Neural cell (in vitro differentiated cells): ENCODE data around the gene PPP1R18. TPM values are rescaled to one million over a fixed set of nuclear protein-coding genes. Genes with fewer than 3 reads are reported as not detected.

Experiments used
- H2AFZ ChIP-seq: fragments of 200-600, 300-800 bp; sonication (generic), shearing (Covaris generic); 2 replicates; pipeline ENCODE4 v1.6.0; 2014; ENCODE audit warnings: low read depth, mild to moderate bottlenecking, antibody characterized with exemption, low read length, moderate library complexity
- H3F3A ChIP-seq: fragments of 200-600 bp; shearing (Covaris generic); 2 replicates; pipeline ENCODE4 v1.6.1; 2016; ENCODE audit warnings: mild to moderate bottlenecking, moderate library complexity, mixed read lengths, antibody characterized with exemption, low read length; ENCODE audit not compliant: insufficient read depth, poor library complexity, severe bottlenecking
- H3K27ac ChIP-seq: fragments of 200-600, 300-800 bp; sonication (generic), shearing (Covaris generic); 2 replicates; pipeline ENCODE4 v1.5.1; 2014; ENCODE audit warnings: mild to moderate bottlenecking, low read length, moderate library complexity
- H3K27me3 ChIP-seq: fragments of 300-800, 200-600 bp; sonication (generic), shearing (Covaris generic); 2 replicates; pipeline ENCODE4 v1.6.0; 2014; ENCODE audit warnings: mild to moderate bottlenecking, low read depth, low read length, moderate library complexity; ENCODE audit not compliant: insufficient read depth
- H3K36me3 ChIP-seq: fragments of 300-800, 200-600 bp; sonication (generic), shearing (Covaris generic); 2 replicates; pipeline ENCODE4 v1.5.1; 2014; ENCODE audit warnings: mild to moderate bottlenecking, antibody characterized with exemption, low read length, moderate library complexity; ENCODE audit not compliant: insufficient read depth
- H3K4me2 ChIP-seq: fragments of 300-800, 200-600 bp; sonication (generic), shearing (Covaris generic); 2 replicates; pipeline ENCODE4 v1.6.0; 2014; ENCODE audit warnings: mild to moderate bottlenecking, low read length
- H3K4me3 ChIP-seq: fragments of 300-800, 200-600 bp; sonication (generic), shearing (Covaris generic); 2 replicates; pipeline ENCODE4 v1.5.1; 2014; ENCODE audit warnings: mild to moderate bottlenecking, low read length, moderate library complexity
- H3K79me2 ChIP-seq: fragments of 200-600 bp; shearing (Covaris generic); replicated peaks from 2 replicates; pipeline ENCODE4 v1.6.0; 2014; ENCODE audit warnings: mild to moderate bottlenecking, low read length, moderate library complexity; ENCODE audit not compliant: insufficient read depth
- H3K9ac ChIP-seq: fragments of 300-800, 200-600 bp; sonication (generic), shearing (Covaris generic); 2 replicates; pipeline ENCODE4 v1.6.1; 2016; ENCODE audit warnings: mild to moderate bottlenecking, low read length, mixed read lengths
- H3K9me2 ChIP-seq: fragments of 200-600 bp; shearing (Covaris generic); 2 replicates; pipeline ENCODE4 v1.6.1; 2016; ENCODE audit warnings: mild to moderate bottlenecking, low read length, mixed read lengths; ENCODE audit not compliant: insufficient read depth
- H3K9me3 ChIP-seq: fragments of 200-600, 300-800 bp; sonication (generic), shearing (Covaris generic); 2 replicates; pipeline ENCODE4 v1.6.1; 2016; ENCODE audit warnings: mild to moderate bottlenecking, mixed run types, low read length, moderate library complexity, mixed read lengths
- H4K20me1 ChIP-seq: fragments of 200-600 bp; shearing (Covaris generic); 2 replicates; pipeline ENCODE4 v1.6.1; 2016; ENCODE audit warnings: mild to moderate bottlenecking, mixed run types; ENCODE audit not compliant: insufficient read depth
- EP300 ChIP-seq: fragments of 450-650 bp; conservative IDR thresholded peaks from 2 replicates; pipeline ENCODE4 v1.6.1; 2014; ENCODE audit warnings: antibody characterized with exemption, mild to moderate bottlenecking, moderate library complexity; ENCODE audit not compliant: poor library complexity, severe bottlenecking
- EZH2 ChIP-seq: fragments of 200-600, 300-800 bp; shearing (Covaris generic), sonication (generic); IDR thresholded peaks from 2 replicates; pipeline ENCODE4 v1.6.1; 2014; ENCODE audit warnings: antibody characterized with exemption, low read length, borderline replicate concordance, mild to moderate bottlenecking; ENCODE audit not compliant: insufficient read depth, poor library complexity, severe bottlenecking
- MXI1 ChIP-seq: fragments of 450-650 bp; conservative IDR thresholded peaks from 2 replicates; pipeline ENCODE4 v1.6.1; 2014; ENCODE audit warnings: antibody characterized with exemption, mild to moderate bottlenecking; ENCODE audit not compliant: poor library complexity, severe bottlenecking
- POLR2AphosphoS5 ChIP-seq: IDR thresholded peaks from 2 replicates; pipeline ENCODE4 v1.6.1; 2012
- RAD21 ChIP-seq: fragments of 450-650 bp; conservative IDR thresholded peaks from 2 replicates; pipeline ENCODE4 v1.6.1; 2014; ENCODE audit warnings: antibody characterized with exemption, mild to moderate bottlenecking, moderate library complexity
- SMC3 ChIP-seq: fragments of 450-650 bp; conservative IDR thresholded peaks from 2 replicates; pipeline ENCODE4 v1.6.1; 2014; ENCODE audit warnings: antibody characterized with exemption, mild to moderate bottlenecking, moderate library complexity; ENCODE audit not compliant: poor library complexity
- TAF1 ChIP-seq: IDR thresholded peaks from 2 replicates; pipeline ENCODE4 v1.6.1; 2012; ENCODE audit warnings: low read depth
- polyA plus RNA-seq: library from polyadenylated mRNA; depleted of rRNA; stranded (reverse); fragments of >200 nt; gene quantifications from 2 replicates; pipeline ENCODE4 v1.2.3, GENCODE V29; 2014
- TF ChIP-seq, protein P1 (sequence below): fragments of 450-650 bp; IDR thresholded peaks from 2 replicates; pipeline ENCODE4 v1.5.1; 2014; ENCODE audit warnings: antibody characterized with exemption, mild to moderate bottlenecking, moderate library complexity; ENCODE audit not compliant: poor library complexity, severe bottlenecking
- TF ChIP-seq, protein P2 (sequence below): IDR thresholded peaks from 2 replicates; pipeline ENCODE4 v1.6.1; 2012; ENCODE audit warnings: borderline replicate concordance

PPP1R18 gene
- polyA plus RNA-seq, 1 donor from 2014 or later = 50.6 TPM

DNA sequence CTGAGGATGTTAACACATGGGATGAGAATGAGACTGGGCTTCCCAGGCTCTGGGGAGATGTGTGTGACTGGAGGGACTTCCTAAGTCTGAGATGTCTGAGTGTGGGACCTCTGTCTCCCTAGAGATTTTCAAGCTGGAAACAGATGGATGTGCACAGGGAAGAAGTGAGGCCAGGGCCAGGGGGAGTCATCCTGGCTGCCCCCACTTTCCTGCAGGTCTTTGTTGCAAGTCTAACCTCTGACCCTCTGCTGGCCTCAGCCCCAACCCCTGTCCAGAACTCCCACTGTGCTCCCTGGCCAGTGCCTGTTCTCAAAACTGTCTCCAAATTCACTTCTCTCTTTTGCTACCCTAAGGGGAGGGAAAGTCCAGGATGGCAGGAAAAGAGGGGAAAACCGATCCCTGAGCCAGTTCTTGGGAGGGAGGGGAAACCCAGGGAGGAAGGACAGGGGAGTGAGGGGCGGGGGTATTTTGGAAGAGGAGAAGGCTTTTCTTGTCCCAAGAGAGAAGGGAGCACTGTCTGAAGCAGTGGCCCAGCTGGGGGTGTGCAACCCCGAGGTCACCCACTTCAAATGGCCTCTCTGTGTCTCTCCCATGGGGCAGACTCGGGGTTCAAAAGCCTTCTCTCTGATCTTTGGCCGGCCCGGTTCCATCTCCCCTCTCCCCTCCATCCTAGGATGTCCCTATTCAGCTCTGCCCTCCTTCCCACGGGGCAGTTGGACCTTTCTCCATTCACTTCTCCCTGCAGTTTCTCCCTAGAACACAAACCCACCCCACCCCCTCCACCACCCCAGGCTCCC lies 3.1 kb downstream of the PPP1R18 start:
- Histone ChIP-seq H3F3A (no peaks in the 10 kb centered on the region), H3K4me3 (peak overlapping the region; percentile 99), H3K9me3 (no peaks in the 10 kb centered on the region), H3K9me2 (no peaks in the 10 kb centered on the region), H3K27ac (no peak overlapping the region), H3K9ac (peak overlapping the region; percentile 100), H3K36me3 (no peaks in the 10 kb centered on the region), H3K79me2 (peaks cover 79% of the 10 kb centered on the region), H4K20me1 (peaks cover 46% of the 10 kb centered on the region), H2AFZ (no peak overlapping the region), H3K4me2 (peak overlapping the region; percentile 94), H3K27me3 (no peaks in the 10 kb centered on the region)
- TF ChIP-seq, protein P1, sequence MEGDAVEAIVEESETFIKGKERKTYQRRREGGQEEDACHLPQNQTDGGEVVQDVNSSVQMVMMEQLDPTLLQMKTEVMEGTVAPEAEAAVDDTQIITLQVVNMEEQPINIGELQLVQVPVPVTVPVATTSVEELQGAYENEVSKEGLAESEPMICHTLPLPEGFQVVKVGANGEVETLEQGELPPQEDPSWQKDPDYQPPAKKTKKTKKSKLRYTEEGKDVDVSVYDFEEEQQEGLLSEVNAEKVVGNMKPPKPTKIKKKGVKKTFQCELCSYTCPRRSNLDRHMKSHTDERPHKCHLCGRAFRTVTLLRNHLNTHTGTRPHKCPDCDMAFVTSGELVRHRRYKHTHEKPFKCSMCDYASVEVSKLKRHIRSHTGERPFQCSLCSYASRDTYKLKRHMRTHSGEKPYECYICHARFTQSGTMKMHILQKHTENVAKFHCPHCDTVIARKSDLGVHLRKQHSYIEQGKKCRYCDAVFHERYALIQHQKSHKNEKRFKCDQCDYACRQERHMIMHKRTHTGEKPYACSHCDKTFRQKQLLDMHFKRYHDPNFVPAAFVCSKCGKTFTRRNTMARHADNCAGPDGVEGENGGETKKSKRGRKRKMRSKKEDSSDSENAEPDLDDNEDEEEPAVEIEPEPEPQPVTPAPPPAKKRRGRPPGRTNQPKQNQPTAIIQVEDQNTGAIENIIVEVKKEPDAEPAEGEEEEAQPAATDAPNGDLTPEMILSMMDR = no peak
- TF ChIP-seq TAF1 (no peak), MXI1 (no peak), SMC3 (no peak), EP300 (no peak)
- TF ChIP-seq, protein P2, sequence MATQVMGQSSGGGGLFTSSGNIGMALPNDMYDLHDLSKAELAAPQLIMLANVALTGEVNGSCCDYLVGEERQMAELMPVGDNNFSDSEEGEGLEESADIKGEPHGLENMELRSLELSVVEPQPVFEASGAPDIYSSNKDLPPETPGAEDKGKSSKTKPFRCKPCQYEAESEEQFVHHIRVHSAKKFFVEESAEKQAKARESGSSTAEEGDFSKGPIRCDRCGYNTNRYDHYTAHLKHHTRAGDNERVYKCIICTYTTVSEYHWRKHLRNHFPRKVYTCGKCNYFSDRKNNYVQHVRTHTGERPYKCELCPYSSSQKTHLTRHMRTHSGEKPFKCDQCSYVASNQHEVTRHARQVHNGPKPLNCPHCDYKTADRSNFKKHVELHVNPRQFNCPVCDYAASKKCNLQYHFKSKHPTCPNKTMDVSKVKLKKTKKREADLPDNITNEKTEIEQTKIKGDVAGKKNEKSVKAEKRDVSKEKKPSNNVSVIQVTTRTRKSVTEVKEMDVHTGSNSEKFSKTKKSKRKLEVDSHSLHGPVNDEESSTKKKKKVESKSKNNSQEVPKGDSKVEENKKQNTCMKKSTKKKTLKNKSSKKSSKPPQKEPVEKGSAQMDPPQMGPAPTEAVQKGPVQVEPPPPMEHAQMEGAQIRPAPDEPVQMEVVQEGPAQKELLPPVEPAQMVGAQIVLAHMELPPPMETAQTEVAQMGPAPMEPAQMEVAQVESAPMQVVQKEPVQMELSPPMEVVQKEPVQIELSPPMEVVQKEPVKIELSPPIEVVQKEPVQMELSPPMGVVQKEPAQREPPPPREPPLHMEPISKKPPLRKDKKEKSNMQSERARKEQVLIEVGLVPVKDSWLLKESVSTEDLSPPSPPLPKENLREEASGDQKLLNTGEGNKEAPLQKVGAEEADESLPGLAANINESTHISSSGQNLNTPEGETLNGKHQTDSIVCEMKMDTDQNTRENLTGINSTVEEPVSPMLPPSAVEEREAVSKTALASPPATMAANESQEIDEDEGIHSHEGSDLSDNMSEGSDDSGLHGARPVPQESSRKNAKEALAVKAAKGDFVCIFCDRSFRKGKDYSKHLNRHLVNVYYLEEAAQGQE = no peak

DNA sequence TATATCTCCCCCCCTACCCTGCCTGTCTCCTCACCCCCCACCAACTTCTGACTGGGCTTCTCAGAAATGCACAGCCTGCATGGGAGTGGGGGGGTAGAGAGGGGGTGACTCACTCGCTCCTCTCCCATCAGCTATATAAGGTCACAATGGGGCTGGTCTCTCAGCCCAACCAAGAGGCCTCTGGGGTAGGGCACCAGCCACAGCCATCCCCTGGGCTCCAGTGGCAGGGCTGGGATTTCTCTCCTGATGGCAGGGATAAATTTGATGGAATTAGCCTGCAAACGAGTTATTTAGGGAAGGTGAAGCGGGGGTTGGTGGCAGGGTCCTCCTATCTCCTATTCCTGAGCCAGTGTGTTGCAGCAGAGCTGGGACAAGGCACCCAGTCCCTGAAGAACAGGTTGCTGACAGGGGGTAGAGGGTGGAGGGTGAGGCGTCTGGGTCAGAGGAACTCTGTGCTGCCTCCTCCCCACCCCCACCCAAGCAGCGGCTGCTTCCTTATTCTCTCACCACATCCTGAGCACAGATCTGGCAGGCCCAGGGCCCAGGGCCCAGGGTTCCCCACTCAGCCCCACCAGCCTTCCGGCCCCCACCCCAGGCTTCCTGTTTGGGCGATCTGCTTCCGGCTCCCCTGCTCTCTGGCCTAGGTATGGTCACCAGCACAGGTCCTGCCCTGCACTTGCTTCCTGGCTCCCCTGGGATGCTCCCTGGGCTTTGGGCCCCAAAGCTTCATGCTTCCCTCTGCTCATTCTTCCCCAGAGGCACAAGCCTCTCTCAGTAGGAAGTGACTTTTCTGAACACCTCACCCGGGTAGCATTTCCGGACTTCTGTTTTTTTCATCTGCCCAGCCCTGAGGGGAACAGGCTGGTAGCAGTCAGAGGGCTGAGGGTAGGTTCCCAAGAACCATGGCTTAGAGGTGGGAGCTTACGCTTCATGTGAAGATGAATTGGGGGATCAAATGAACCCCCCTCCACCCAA lies 4.0 kb downstream of the PPP1R18 start:
- H3K4me3 ChIP-seq = peak overlapping the region; percentile 99
- H3K79me2 ChIP-seq = peaks cover 69% of the 10 kb centered on the region

More for the DNA sequence above, 4.0 kb downstream of the PPP1R18 start:
- no peaks in the 10 kb centered on the region for H3K27me3 ChIP-seq
- H3K4me2 ChIP-seq = peak overlapping the region; percentile 94
- no peaks in the 10 kb centered on the region for H3F3A ChIP-seq
- TF ChIP-seq EZH2 = no peak
- TF ChIP-seq, protein P2 = no peak
- no peak for TF ChIP-seq TAF1
- no peak for TF ChIP-seq POLR2AphosphoS5
- TF ChIP-seq RAD21 = no peak
- TF ChIP-seq SMC3 = no peak
- TF ChIP-seq MXI1 = no peak
- TF ChIP-seq, protein P1 = no peak
- TF ChIP-seq EP300 = no peak
- H3K36me3 ChIP-seq = no peaks in the 10 kb centered on the region
- H3K27ac ChIP-seq = no peak overlapping the region
- H4K20me1 ChIP-seq = peaks cover 46% of the 10 kb centered on the region
- no peaks in the 10 kb centered on the region for H3K9me3 ChIP-seq
- H3K9me2 ChIP-seq = no peaks in the 10 kb centered on the region
- no peak overlapping the region for H2AFZ ChIP-seq
- H3K9ac ChIP-seq = peak overlapping the region; percentile 100
